Activated naive CD8-positive, alpha-beta T cell treated with anti-CD3 and anti-CD28 coated beads, Interleukin-2, amount 10 ng/mL, durations not matched to agents 7 days and 5 days (primary cell): ENCODE results near the gene CATSPERZ. TPM values are rescaled to one million over a fixed set of nuclear protein-coding genes. Genes with fewer than 3 reads are reported as not detected.

Experiments used
- ATAC-seq: fragments of 150-1000 bp; cut with Tn5 transposase; one replicate; pipeline ENCODE4 v1.10.0; 2021; ENCODE audit warnings: low read depth, moderate library complexity
- POLR2A ChIA-PET: fragments of 350-600 bp; sonication (Branson Sonifier 250); formaldehyde crosslinking; loops from one replicate; lab custom pipeline; 2021; ENCODE audit warnings: antibody characterized with exemption; lab: Charles Lee
- DNase-seq: peaks from one replicate; pipeline ENCODE4 v3.0.0; 2021
- H3K27ac Mint-ChIP-seq: one replicate; pipeline ENCODE4 v1.8.0; 2022; ENCODE audit warnings: mild to moderate bottlenecking, mixed read lengths
- H3K27me3 Mint-ChIP-seq: one replicate; pipeline ENCODE4 v1.8.0; 2022; ENCODE audit warnings: mild to moderate bottlenecking, moderate library complexity, mixed read lengths
- H3K36me3 Mint-ChIP-seq: one replicate; pipeline ENCODE4 v1.8.0; 2021; ENCODE audit warnings: mild to moderate bottlenecking, mixed read lengths
- H3K4me1 Mint-ChIP-seq: one replicate; pipeline ENCODE4 v1.8.0; 2021; ENCODE audit warnings: mixed read lengths
- H3K4me3 Mint-ChIP-seq: one replicate; pipeline ENCODE4 v1.8.0; 2022; ENCODE audit warnings: mild to moderate bottlenecking, moderate library complexity, mixed read lengths
- H3K9me3 Mint-ChIP-seq: one replicate; pipeline ENCODE4 v1.8.0; 2021; ENCODE audit warnings: mixed read lengths
- total RNA-seq, 2 experiments: library from RNA; stranded (reverse); gene quantifications; one replicate each; pipeline ENCODE4 v1.2.3, GENCODE V29; 2021

CATSPERZ gene
- total RNA-seq, 2 experiments from 2014 or later = not detected

DNA sequence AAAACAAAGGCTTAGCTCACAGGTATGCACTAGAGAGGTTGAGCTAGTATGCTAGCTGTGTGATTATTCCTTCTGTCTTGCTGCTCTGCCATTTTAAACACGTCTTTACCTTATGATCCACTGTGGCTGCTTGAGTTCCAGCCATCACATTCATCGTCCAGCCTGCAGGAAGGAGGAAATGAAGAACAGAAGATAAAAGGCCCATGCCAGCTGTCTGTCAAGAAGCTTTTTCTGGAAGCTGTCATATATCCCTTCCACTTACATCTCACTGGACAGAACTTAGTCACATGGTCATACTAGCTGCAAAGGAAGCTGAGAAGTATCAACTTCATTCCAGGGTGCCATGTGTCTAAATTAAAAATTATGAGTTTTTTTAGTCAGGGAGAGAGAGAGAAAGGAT is 27.2 kb downstream of the CATSPERZ start:
- Mint-ChIP-seq H3K36me3 (no peaks in the 10 kb centered on the region), H3K27me3 (peaks cover 2% of the 10 kb centered on the region), H3K4me1 (peaks cover 10% of the 10 kb centered on the region), H3K9me3 (no peaks in the 10 kb centered on the region), H3K27ac (no peak overlapping the region), H3K4me3 (no peak overlapping the region)
- DNase-seq = no peak
- POLR2A ChIA-PET = interaction anchor here (1.2 kb wide), 1 partner anchor 10 kb away, joined by 6 read pairs; the partner anchor contains the start of genes PRDX5 and TRMT112
- ATAC-seq = no peak

DNA sequence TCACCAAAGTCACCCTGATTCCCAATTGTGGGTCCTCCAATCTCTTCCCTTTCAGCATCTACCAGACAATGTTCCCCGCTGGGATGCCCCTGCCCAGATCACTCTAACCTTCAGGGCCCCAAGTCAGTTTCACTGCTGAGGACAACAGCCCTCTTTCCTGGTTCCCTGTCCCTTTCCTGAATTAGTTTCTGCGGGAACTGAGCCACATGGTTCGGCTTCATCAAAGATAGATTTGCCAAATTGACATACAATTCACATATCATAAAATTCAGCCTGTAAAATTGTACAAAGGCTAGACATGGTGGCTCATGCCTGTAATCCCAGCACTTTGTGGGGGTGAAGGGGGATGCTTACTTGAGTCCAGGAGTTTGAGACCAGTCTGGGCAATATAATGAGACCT is 27.8 kb downstream of the CATSPERZ start:
- POLR2A ChIA-PET = interaction anchor here (0.7 to 1.6 kb wide), 3 partner anchors 10 to 30 kb away, joined by 5 to 6 read pairs (median 6); partner anchors contain the start of genes PRDX5 and TRMT112
- H3K4me3 Mint-ChIP-seq = no peak overlapping the region
- peaks cover 2% of the 10 kb centered on the region for H3K27me3 Mint-ChIP-seq
- H3K36me3 Mint-ChIP-seq = no peaks in the 10 kb centered on the region
- H3K9me3 Mint-ChIP-seq = no peaks in the 10 kb centered on the region
- ATAC-seq (no peak), DNase-seq (no peak)
- no peak overlapping the region for H3K27ac Mint-ChIP-seq
- peaks cover 10% of the 10 kb centered on the region for H3K4me1 Mint-ChIP-seq

DNA sequence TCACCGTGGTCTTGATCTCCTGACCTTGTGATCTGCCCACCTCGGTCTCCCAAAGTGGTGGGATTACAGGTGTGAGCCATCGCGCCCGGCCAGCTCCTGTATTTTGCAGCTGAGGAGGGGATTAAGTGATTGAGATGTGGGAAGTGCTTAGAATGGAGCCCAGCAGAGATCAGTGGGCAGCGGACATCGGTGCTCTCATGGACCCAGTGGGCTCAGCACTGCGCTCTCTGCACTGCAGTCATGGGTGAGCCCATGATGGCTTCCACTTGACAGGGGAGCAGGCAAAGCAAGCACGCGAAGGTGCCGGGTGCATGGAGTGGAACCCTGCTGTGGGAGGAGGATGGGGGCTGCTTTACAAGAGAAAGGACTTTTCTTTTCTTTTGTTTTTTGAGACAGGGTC is 30.7 kb downstream of the CATSPERZ start:
- Mint-ChIP-seq H3K27ac (peak overlapping the region; percentile 42), H3K4me1 (peaks cover 17% of the 10 kb centered on the region), H3K4me3 (no peak overlapping the region), H3K36me3 (peaks cover 5% of the 10 kb centered on the region), H3K27me3 (peaks cover 2% of the 10 kb centered on the region), H3K9me3 (no peaks in the 10 kb centered on the region)
- DNase-seq (no peak), ATAC-seq (no peak)
- POLR2A ChIA-PET = interaction anchor here (0.6 to 3.7 kb wide), 11 partner anchors 8 to 1001 kb away, joined by 3 to 38 read pairs (median 4); partner anchors contain the start of genes CCDC88B, FERMT3, PRDX5 and STIP1

DNA sequence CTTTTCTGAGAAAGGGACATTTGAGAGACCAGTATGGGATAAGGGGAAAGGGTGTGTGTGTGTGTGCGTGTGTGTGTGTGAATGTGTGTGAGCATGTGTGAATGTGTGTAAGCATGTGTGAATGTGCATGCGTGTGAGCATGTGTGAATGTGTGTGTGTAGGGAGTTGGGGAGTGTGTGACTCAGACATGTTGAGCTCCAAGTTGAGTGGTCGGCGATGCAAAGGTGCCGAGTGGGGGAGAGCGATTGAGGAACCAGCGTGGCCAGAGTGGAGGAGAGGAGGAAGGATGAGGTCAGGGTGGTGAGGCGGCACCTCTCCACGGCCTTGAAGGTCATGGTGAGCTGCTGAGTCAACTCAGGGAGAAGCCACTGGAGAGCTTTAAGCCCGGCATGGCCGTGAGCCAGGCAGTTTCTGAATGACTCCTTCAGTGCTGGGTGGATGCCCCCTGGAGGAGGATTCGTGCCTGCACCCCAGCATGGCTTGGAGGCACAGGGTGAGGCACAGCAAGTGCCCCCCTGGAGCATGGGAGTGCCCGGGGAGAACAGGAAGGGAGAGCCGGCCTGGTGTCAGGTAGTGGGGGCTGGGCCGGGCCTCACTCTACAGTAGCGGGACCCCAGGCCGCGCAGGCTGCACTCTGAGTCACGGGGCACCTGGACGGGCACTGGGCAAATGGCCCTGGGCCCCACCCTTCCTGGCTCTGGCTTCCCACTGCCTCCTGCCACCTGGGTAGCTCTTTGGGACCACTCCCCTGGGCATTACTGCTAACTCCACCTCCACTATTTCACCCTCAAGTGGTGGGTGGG is 31.6 kb downstream of the CATSPERZ start:
- H3K4me3 Mint-ChIP-seq = peak overlapping the region; percentile 53
- peak; percentile 93 for ATAC-seq
- peak overlapping the region; percentile 93 for H3K27ac Mint-ChIP-seq
- POLR2A ChIA-PET = interaction anchor here (0.6 to 3.7 kb wide), 18 partner anchors 8 to 1000 kb away, joined by 3 to 38 read pairs (median 4); partner anchors contain the start of genes CCDC88B, FERMT3, PRDX5 and STIP1
- peak; percentile 80 for DNase-seq
- peaks cover 5% of the 10 kb centered on the region for H3K36me3 Mint-ChIP-seq
- H3K4me1 Mint-ChIP-seq = peaks cover 17% of the 10 kb centered on the region
- peaks cover 2% of the 10 kb centered on the region for H3K27me3 Mint-ChIP-seq
- H3K9me3 Mint-ChIP-seq = no peaks in the 10 kb centered on the region

DNA sequence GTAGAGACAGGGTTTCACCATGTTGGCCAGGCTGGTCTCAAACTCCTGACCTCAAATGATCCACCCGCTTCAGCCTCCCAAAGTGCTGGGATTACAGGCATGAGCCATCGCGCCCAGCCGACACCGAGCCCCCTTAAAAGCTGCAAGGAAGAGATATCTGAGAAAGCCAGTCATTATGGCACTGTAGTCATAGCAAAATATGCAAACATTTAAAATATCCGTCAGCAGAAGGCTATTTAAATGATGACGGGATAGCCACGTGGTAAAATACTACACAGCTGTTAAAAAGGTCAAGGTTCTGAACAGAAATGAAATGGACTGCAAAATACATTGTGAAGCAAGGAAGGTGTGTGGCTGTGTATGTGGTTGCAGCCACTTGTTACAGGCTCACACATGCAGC is 33.4 kb downstream of the CATSPERZ start:
- Mint-ChIP-seq H3K9me3 (no peaks in the 10 kb centered on the region), H3K27ac (no peak overlapping the region), H3K4me3 (no peak overlapping the region), H3K36me3 (peaks cover 9% of the 10 kb centered on the region), H3K4me1 (peaks cover 23% of the 10 kb centered on the region), H3K27me3 (peaks cover 2% of the 10 kb centered on the region)
- ATAC-seq (no peak), DNase-seq (no peak)
- POLR2A ChIA-PET = interaction anchor here (3.7 kb wide), 1 partner anchor 16 kb away, joined by 38 read pairs; the partner anchor contains the start of genes PRDX5 and TRMT112

DNA sequence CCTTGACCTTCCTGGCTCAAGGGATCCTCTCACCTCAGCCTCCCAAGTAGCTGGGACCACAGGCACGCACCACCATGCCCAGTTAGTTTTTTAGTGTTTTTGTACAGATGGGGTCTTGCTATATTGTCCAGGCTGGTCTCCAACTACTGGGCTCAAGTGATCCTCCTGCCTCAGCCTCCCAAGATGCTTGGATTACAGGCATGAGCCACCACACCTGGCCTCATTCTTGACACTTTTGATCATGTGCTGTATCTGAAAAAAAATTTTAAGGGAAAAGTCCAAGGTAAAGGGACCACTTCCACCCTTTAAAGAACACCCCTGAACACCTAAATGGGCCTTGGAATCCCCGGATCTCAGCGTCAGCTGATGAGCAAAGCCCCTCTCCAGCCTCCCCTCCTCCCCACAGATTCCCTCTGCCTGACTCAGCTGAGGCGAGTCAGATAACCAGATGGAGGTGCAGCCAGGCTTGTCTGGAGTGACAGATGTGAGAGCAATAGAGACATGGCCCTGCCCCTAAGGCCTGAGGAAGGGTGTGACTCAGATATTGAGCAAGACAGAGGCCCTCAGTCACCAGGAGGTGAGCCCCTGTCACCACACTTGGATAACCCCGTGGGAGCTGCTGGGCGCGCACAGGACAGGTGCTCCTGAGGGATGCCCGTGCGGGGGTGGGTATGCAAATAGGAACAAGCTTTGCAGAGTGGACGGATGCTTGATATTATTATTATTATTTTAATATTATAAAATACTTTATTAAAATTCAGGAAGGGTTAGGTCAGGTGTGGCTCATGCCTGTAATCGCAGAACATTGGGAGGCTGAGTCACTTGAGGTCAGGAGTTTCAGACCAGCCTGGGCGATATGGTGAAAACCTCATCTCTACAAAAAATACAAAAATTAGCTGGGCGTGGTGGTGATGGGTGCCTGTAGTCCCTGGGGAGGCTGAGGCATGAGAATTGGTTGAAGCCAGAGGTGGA is 34.9 kb downstream of the CATSPERZ start:
- Mint-ChIP-seq H3K4me3 (no peak overlapping the region), H3K36me3 (peaks cover 9% of the 10 kb centered on the region), H3K27ac (no peak overlapping the region), H3K4me1 (peaks cover 33% of the 10 kb centered on the region), H3K9me3 (no peaks in the 10 kb centered on the region), H3K27me3 (no peaks in the 10 kb centered on the region)
- POLR2A ChIA-PET = interaction anchor here (0.6 kb wide), 1 partner anchor 63 kb away, joined by 3 read pairs; no protein-coding TSS in a partner anchor
- ATAC-seq = no peak
- no peak for DNase-seq

DNA sequence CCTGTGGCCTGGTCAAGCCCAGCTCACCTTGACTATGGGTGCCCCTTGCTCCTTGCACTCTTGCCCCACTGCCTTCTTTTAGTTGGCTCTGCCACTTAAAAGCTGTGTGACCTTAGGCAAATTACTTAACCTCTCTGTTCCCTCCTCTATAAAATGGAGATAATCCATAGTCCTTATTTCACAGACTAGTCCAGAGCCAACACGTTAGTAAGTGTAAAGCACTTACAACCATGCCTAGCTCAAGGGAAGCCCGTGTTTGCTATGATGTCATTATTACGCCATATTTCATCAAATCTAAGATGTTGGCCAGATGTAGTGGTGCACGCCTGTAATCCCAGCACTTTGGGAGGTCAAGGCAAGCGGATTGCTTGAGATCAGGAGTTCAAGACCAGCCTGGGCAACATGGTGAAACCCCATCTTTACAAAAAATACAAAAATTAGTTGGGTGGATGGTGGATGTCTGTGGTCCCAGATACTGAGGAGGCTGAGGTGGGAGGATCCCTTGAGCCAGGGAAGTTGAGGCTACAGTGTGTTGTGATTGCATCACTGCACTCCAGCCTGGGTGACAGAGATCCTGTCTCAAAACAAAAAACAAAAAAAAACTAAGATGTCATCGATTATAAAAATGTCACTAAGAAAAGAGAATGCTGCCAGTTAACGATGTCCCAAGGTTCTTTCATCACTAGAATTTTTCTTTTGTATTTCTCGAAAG is 37.5 kb downstream of the CATSPERZ start:
- Mint-ChIP-seq H3K9me3 (no peaks in the 10 kb centered on the region), H3K4me1 (peaks cover 35% of the 10 kb centered on the region), H3K27ac (no peak overlapping the region), H3K36me3 (peaks cover 13% of the 10 kb centered on the region), H3K27me3 (no peaks in the 10 kb centered on the region), H3K4me3 (no peak overlapping the region)
- POLR2A ChIA-PET = interaction anchor here (0.6 to 3.8 kb wide), 4 partner anchors 14 to 35 kb away, joined by 3 to 53 read pairs (median 4); partner anchors contain the start of genes PRDX5 and TRMT112
- DNase-seq = no peak
- no peak for ATAC-seq

DNA sequence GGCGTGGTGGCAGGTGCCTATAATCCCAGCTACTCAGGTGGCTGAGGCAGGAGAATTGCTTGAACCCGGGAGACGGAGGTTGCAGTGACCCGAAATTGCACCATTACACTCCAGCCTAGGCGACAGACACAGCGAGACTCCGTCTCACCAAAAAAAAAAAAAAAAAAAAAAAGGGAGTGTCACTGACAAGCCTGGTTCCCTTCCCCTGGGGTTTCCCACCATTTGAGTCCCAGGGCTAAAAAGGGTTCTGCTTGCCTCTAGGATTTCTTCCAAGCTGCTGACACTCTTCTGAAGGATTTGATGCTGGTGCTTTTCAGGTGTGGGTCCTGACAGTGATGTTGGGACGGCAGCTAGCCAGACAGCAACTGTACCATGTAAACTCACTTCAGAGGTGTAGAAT is 38.6 kb downstream of the CATSPERZ start:
- DNase-seq (no peak), ATAC-seq (no peak)
- H3K27ac Mint-ChIP-seq = peak overlapping the region; percentile 97
- H3K27me3 Mint-ChIP-seq = no peaks in the 10 kb centered on the region
- H3K4me3 Mint-ChIP-seq = peak overlapping the region; percentile 94
- peaks cover 11% of the 10 kb centered on the region for H3K36me3 Mint-ChIP-seq
- POLR2A ChIA-PET = interaction anchor here (0.8 to 3.8 kb wide), 4 partner anchors 15 to 131 kb away, joined by 4 to 53 read pairs (median 6); partner anchors contain the start of genes PRDX5 and TRMT112
- H3K4me1 Mint-ChIP-seq = peaks cover 36% of the 10 kb centered on the region
- no peaks in the 10 kb centered on the region for H3K9me3 Mint-ChIP-seq

DNA sequence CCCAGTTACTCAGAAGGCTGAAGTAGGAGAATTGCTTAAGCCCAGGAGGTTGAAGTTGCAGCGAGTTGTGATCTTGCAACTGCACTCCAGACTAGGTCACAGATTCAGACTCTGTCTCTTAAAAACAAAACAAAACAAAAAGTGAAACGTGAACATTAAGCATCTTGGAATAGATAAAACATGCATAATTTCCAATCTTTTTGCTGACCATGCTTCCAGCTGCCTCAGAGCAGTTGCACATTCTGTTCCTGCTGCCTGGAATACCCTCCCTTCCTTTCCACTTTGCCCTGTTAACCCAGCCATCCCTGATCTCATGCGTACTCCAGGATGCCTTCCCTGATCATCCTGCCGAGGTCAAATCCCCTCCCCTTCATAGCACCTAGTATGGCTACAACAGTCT is 39.1 kb downstream of the CATSPERZ start:
- POLR2A ChIA-PET = interaction anchor here (0.8 to 3.8 kb wide), 10 partner anchors 8 to 132 kb away, joined by 3 to 53 read pairs (median 4); partner anchors contain the start of genes ESRRA, PRDX5 and TRMT112
- ATAC-seq = no peak
- no peak for DNase-seq
- H3K27ac Mint-ChIP-seq = peak overlapping the region; percentile 97
- H3K4me1 Mint-ChIP-seq = peaks cover 35% of the 10 kb centered on the region
- H3K36me3 Mint-ChIP-seq = peaks cover 10% of the 10 kb centered on the region
- H3K27me3 Mint-ChIP-seq = no peaks in the 10 kb centered on the region
- no peaks in the 10 kb centered on the region for H3K9me3 Mint-ChIP-seq
- H3K4me3 Mint-ChIP-seq = peak overlapping the region; percentile 94

DNA sequence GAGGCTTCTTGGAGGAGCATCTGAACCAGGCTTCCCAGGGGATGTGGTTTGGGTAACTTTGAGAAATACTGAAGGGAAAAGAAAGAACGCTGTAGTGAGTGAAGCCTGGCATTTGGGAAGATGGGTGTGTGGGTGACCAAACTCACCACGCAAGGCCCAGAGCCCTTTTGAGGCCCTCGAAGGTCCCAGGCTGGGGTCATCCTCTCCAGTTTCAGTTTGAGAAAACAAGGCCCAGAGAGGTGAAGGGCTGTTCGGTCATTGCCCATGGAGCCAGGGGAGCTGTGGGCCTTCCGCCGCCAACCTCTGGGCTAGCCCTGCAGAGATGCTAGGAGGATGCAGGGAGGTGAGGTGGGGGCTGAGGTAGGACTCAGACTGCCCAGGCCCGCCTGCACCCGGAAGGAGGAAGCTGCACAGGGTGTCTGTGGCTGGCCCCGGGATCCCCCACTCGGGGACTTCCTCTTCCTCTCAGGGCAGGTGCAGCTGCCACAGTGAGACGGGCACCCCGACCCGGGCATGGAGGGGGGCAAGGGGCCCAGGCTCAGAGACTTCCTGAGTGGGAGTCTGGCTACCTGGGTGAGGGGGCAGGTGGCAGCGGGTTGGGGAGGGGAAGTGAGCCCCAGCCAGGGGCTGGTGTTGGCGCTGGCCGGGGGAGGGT is 39.7 kb downstream of the CATSPERZ start, which contains the start of gene CCDC88B:
TSS of gene CCDC88B (plus strand) at position 451 of the 655 bp plus-strand sequence. CDS start at position 514, 63 bp downstream.
- Mint-ChIP-seq H3K36me3 (peaks cover 10% of the 10 kb centered on the region), H3K27ac (peak within 1 kb of the TSS; percentile 97), H3K27me3 (no peaks in the 10 kb centered on the region), H3K9me3 (no peaks in the 10 kb centered on the region), H3K4me1 (peaks cover 35% of the 10 kb centered on the region), H3K4me3 (peak within 1 kb of the TSS; percentile 94)
- DNase-seq (peak; percentile 85), ATAC-seq (peak; percentile 87)
- POLR2A ChIA-PET = interaction anchor here (0.6 to 3.8 kb wide), 14 partner anchors 9 to 156 kb away, joined by 3 to 53 read pairs (median 4); partner anchors contain the start of genes ESRRA, PLCB3, PRDX5 and TRMT112

DNA sequence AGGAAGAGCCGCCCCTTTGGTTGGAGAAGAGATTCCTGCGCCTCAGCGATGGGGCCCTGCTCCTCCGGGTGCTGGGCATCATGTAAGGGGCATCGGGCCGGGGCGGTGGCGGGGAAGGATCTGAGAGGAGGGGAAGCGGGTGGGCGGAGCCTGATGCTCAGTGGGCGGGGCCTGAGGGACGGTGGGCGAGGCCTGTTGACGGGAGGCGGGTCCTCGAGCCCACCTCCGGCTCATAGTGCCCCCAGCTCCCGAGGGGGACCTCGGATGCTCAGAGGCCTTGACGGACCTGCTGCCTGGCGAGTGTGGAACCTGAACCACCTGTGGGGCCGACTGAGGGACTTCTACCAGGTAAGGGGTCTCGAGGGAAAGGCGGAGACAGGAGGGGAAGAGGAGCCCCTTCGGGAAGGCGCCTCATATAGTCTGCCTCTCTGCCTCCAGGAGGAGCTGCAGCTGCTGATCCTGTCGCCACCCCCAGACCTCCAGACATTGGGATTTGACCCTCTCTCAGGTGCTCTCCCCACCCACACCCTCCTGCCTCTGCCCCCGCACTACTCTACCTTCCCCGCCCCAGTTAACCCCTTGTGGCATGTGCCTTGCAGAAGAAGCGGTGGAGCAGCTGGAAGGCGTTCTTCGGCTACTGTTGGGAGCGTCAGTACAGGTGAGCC is 40.6 kb downstream of the CATSPERZ start:
- Mint-ChIP-seq H3K27me3 (no peaks in the 10 kb centered on the region), H3K27ac (peak overlapping the region; percentile 97), H3K4me3 (peak overlapping the region; percentile 94), H3K9me3 (no peaks in the 10 kb centered on the region), H3K4me1 (peaks cover 34% of the 10 kb centered on the region), H3K36me3 (peaks cover 8% of the 10 kb centered on the region)
- ATAC-seq (peak; percentile 32), DNase-seq (peak; percentile 92)
- POLR2A ChIA-PET = interaction anchor here (0.6 to 3.8 kb wide), 9 partner anchors 12 to 477 kb away, joined by 3 to 53 read pairs (median 5); partner anchors contain the start of genes ESRRA, PRDX5 and TRMT112
